B cell (primary cell): ENCODE data around the gene ARL16. TPM values are rescaled to one million over a fixed set of nuclear protein-coding genes. Genes with fewer than 3 reads are reported as not detected.

Experiments used
- ATAC-seq: fragments of 200-7000 bp; cut with Tn5 transposase; one replicate; pipeline ENCODE4 v1.10.0; 2021; ENCODE audit warnings: low read depth, mild to moderate bottlenecking, moderate number of reproducible peaks, moderate library complexity
- CTCF ChIA-PET: fragments of 350-600 bp; sonication (Branson Sonifier 250); formaldehyde crosslinking; loops from one replicate; lab custom pipeline; 2021; ENCODE audit warnings: antibody characterized with exemption, inconsistent platforms; lab: Charles Lee
- POLR2A ChIA-PET: fragments of 350-600 bp; sonication (Branson Sonifier 250); formaldehyde crosslinking; loops from one replicate; lab custom pipeline; 2021; ENCODE audit warnings: antibody characterized with exemption; lab: Charles Lee
- DNase-seq: peaks from one replicate; pipeline ENCODE4 v3.0.0; 2013
- H2AFZ ChIP-seq: 2 replicates; pipeline ENCODE4 v1.6.1; 2012; ENCODE audit warnings: mild to moderate bottlenecking, low read depth, low read length; ENCODE audit not compliant: insufficient read depth, poor library complexity, severe bottlenecking
- H3K27ac ChIP-seq, 2 donors: 1 replicate in 1 of 2; 2 replicates in 1 of 2; pipeline ENCODE4 v1.5.1; 2012 to 2013; ENCODE audit warnings: low read length in 2 of 2, mild to moderate bottlenecking in 2 of 2, moderate library complexity in 1 of 2
- H3K27me3 ChIP-seq, 4 experiments: fragments of 200-600 bp in 1 of 4; sonication (generic) in 1 of 4; replicated peaks in 1 of 4; 1 replicate in 2 of 4; 2 replicates in 2 of 4; pipeline versions ENCODE4 v1.6.1 to v1.7.0; 2013 to 2016; ENCODE audit warnings: low read length in 3 of 4, mild to moderate bottlenecking in 2 of 4, mixed read lengths in 1 of 4, moderate library complexity in 1 of 4; ENCODE audit not compliant: insufficient read depth in 4 of 4, control insufficient read depth in 3 of 4; ENCODE audit errors: control extremely low read depth in 1 of 4
- H3K36me3 ChIP-seq, 2 experiments: replicated peaks in 1 of 2; 1 replicate in 1 of 2; 2 replicates in 1 of 2; pipeline versions ENCODE4 v1.6.1 to v1.7.1; 2013; ENCODE audit warnings: low read length in 1 of 2; ENCODE audit not compliant: insufficient read depth in 2 of 2, control insufficient read depth in 1 of 2; ENCODE audit errors: control extremely low read depth in 1 of 2, extremely low read depth in 1 of 2
- H3K4me1 ChIP-seq, 2 donors: fragments of 200-600 bp in 1 of 2; sonication (generic) in 1 of 2; 1 replicate in 1 of 2; 2 replicates in 1 of 2; pipeline versions ENCODE4 v1.5.1 to v1.6.1; 2013 to 2017; ENCODE audit warnings: low read length in 2 of 2; ENCODE audit not compliant: control insufficient read depth in 2 of 2, insufficient read depth in 2 of 2
- H3K4me2 ChIP-seq: replicated peaks from 2 replicates; pipeline ENCODE3; 2012; ENCODE audit warnings: mild to moderate bottlenecking, low read depth, low read length; ENCODE audit not compliant: poor library complexity, severe bottlenecking
- H3K4me3 ChIP-seq, 5 experiments: fragments of 200-600 bp in 1 of 5; sonication (generic) in 1 of 5; 1 replicate in 3 of 5; 2 replicates in 2 of 5; pipeline versions ENCODE4 v1.5.1 to v1.7.0; 2011 to 2016; ENCODE audit warnings: low read length in 4 of 5, mild to moderate bottlenecking in 4 of 5, low read depth in 2 of 5, control low read depth in 1 of 5, moderate library complexity in 1 of 5; ENCODE audit not compliant: insufficient read depth in 1 of 5; ENCODE audit errors: control extremely low read depth in 1 of 5, extremely low read depth in 1 of 5
- H3K79me2 ChIP-seq: fragments of 200-600 bp; sonication (generic); one replicate; pipeline ENCODE4 v1.6.0; 2016; ENCODE audit warnings: low read length; ENCODE audit not compliant: control insufficient read depth, insufficient read depth
- H3K9ac ChIP-seq: fragments of 200-600 bp; sonication (generic); 2 replicates; pipeline ENCODE4 v1.6.1; 2017; ENCODE audit warnings: mild to moderate bottlenecking, low read length, moderate library complexity
- H3K9me3 ChIP-seq, 3 donors: one replicate each; pipeline versions ENCODE4 v1.6.1 to v1.7.1; 2013; ENCODE audit warnings: low read length in 2 of 3; ENCODE audit not compliant: control insufficient read depth in 2 of 3, insufficient read depth in 1 of 3; ENCODE audit errors: control extremely low read depth in 1 of 3
- H4K20me1 ChIP-seq: 2 replicates; pipeline ENCODE4 v1.6.0; 2012; ENCODE audit warnings: mild to moderate bottlenecking, low read length; ENCODE audit not compliant: insufficient read depth, control insufficient read depth, poor library complexity, severe bottlenecking
- H3K27ac Mint-ChIP-seq: one replicate; pipeline ENCODE4 v1.8.0; 2021; ENCODE audit warnings: mixed read lengths
- H3K27me3 Mint-ChIP-seq: one replicate; pipeline ENCODE4 v1.8.0; 2021; ENCODE audit warnings: mixed read lengths
- H3K4me1 Mint-ChIP-seq: one replicate; pipeline ENCODE4 v1.8.0; 2021; ENCODE audit warnings: mixed read lengths
- H3K4me3 Mint-ChIP-seq: one replicate; pipeline ENCODE4 v1.8.0; 2021; ENCODE audit warnings: mixed read lengths
- H3K9me3 Mint-ChIP-seq: one replicate; pipeline ENCODE4 v1.8.0; 2022; ENCODE audit warnings: mixed read lengths; ENCODE audit not compliant: insufficient read depth
- EZH2 ChIP-seq: IDR thresholded peaks from 2 replicates; pipeline ENCODE4 v1.6.1; 2012; ENCODE audit warnings: borderline replicate concordance, low read depth, mild to moderate bottlenecking, moderate library complexity, low read length; ENCODE audit not compliant: insufficient read depth, poor library complexity, severe bottlenecking
- WGBS: methylation state at CpG from one replicate; pipeline ENCODE4 v1.1.5; 2013; ENCODE audit warnings: missing lambda C conversion rate; ENCODE audit not compliant: insufficient coverage; 5-methylcytosine and 5-hydroxymethylcytosine counted together
- intact Hi-C: fragments of 100-400 bp; cut with micrococcal nuclease; formaldehyde crosslinking; loops from one replicate; pipeline ENCODE4 v1.10.0; 2022
- polyA plus RNA-seq: library from polyadenylated mRNA; depleted of rRNA; stranded (reverse); fragments of >200 nt; gene quantifications from 2 replicates; pipeline ENCODE4 v1.2.3, GENCODE V29; 2012
- total RNA-seq, 2 donors: library from RNA; stranded (reverse); fragments of 120-200 nt in 1 of 2; gene quantifications; 1 replicate in 1 of 2; 2 replicates in 1 of 2; pipeline versions ENCODE4 v1.2.3 to v1.2.4, GENCODE V29; 2013 to 2022
- TF ChIP-seq, protein P1 (sequence below): fragments of 200-600 bp; IDR thresholded peaks from one replicate; pipeline ENCODE4 v1.8.0; 2022; ENCODE audit warnings: antibody characterized with exemption, mild to moderate bottlenecking

The ARL16 gene
- total and polyA plus RNA-seq, 2 donors (not counting 1 experiment from before 2014, with no cell fraction given): 32.5 to 101 TPM

DNA sequence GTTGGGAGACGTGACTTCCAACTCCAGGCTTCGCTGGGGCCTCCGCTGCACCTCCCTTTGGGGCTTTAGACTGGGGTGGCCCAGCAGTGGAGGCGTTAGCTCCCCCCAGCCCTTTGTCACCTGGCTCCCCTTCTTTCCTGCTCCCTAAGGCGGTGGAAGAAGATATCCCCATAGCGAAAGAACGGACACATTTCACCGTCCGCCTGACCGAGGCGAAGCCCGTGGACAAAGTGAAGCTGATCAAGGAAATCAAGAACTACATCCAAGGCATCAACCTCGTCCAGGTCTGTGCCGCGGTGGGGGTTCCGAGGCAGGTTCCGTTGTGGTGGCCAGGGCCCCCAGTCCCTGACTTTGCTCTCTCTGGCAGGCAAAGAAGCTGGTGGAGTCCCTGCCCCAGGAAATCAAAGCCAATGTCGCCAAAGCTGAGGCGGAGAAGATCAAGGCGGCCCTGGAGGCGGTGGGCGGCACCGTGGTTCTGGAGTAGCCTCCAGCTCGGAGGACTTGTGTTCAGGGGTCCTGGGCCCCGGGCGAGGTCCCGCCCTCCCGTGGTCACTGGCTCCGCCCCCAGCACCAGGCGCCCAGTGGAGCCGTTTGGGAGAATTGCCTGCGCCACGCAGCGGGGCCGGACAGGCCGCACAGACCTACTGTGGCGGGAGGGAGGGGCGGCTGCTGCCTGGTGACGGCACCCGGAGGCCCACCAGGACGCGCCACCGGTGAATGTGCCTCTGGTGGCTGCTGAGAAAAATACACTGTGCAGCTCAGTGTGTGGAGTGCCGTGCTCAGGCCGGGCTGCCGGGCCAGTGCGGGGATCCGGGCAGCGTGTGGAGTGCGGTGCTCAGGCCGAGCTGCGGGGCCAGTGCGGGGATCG, 23.4 kb upstream of the ARL16 start:
- WGBS: 97% methylated on average over 54 of the region's 54 CpGs
- Mint-ChIP-seq H3K9me3 (no peaks in the 10 kb centered on the region), H3K4me3 (no peak overlapping the region), H3K4me1 (peaks cover 32% of the 10 kb centered on the region), H3K27ac (no peak overlapping the region), H3K27me3 (no peaks in the 10 kb centered on the region)
- ChIA-PET POLR2A (interaction anchor here (0.5 kb wide), 1 partner anchor 535 kb away, joined by 5 read pairs; no protein-coding TSS in a partner anchor), CTCF (no interaction called here)
- H3K36me3 ChIP-seq: peaks cover 0 to 10% of the 10 kb centered on the region in 2 experiments
- intact Hi-C loops: no loop called here
- peaks cover 6% of the 10 kb centered on the region for H4K20me1 ChIP-seq
- H3K79me2 ChIP-seq: peaks cover 26% of the 10 kb centered on the region
- no peaks in the 10 kb centered on the region for H3K9me3 ChIP-seq
- no peak for TF ChIP-seq EZH2
- TF ChIP-seq, protein P1, sequence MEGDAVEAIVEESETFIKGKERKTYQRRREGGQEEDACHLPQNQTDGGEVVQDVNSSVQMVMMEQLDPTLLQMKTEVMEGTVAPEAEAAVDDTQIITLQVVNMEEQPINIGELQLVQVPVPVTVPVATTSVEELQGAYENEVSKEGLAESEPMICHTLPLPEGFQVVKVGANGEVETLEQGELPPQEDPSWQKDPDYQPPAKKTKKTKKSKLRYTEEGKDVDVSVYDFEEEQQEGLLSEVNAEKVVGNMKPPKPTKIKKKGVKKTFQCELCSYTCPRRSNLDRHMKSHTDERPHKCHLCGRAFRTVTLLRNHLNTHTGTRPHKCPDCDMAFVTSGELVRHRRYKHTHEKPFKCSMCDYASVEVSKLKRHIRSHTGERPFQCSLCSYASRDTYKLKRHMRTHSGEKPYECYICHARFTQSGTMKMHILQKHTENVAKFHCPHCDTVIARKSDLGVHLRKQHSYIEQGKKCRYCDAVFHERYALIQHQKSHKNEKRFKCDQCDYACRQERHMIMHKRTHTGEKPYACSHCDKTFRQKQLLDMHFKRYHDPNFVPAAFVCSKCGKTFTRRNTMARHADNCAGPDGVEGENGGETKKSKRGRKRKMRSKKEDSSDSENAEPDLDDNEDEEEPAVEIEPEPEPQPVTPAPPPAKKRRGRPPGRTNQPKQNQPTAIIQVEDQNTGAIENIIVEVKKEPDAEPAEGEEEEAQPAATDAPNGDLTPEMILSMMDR: no peak
- no peak overlapping the region for H3K4me2 ChIP-seq
- DNase-seq (no peak), ATAC-seq (no peak)
- peaks cover 27 to 37% of the 10 kb centered on the region in 2 donors for H3K4me1 ChIP-seq
- H3K9ac ChIP-seq: no peak overlapping the region
- H2AFZ ChIP-seq: no peak overlapping the region
- no peak overlapping the region for H3K27ac ChIP-seq
- H3K4me3 ChIP-seq: no peak overlapping the region
- H3K27me3 ChIP-seq: peaks cover 0 to 3% (median 0%) of the 10 kb centered on the region in 4 experiments

DNA sequence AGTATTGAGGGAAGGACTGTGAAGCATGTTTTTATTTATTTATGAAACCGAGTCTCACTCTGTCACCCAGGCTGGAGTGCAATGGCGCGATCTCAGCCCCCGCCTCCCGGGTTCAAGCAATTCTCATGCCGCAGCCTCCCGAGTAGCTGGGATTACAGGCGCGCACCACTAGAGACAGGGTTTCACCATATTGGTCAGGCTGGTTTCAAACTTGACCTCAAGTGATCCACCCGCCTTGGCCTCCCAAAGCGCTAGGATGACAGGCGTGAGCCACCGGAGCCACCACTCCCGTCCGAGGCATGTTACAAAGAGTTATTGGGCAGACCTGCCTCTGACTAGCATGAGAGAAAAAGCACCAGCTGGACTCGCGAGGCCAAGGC, 22.6 kb upstream of the ARL16 start:
- Histone ChIP-seq H4K20me1 (peaks cover 14% of the 10 kb centered on the region), H3K4me2 (no peak overlapping the region), H3K36me3 (peaks cover 0 to 16% of the 10 kb centered on the region in 2 experiments), H3K9me3 (no peaks in the 10 kb centered on the region), H3K4me1 (peaks cover 32 to 39% of the 10 kb centered on the region in 2 donors), H3K4me3 (no peak overlapping the region), H3K27me3 (peaks cover 0 to under 1% (median 0%) of the 10 kb centered on the region in 4 experiments), H3K27ac (no peak overlapping the region), H3K9ac (no peak overlapping the region), H3K79me2 (peaks cover 33% of the 10 kb centered on the region), H2AFZ (no peak overlapping the region)
- Mint-ChIP-seq H3K27me3 (no peaks in the 10 kb centered on the region), H3K4me1 (peaks cover 36% of the 10 kb centered on the region), H3K4me3 (no peak overlapping the region), H3K27ac (no peak overlapping the region), H3K9me3 (no peaks in the 10 kb centered on the region)
- intact Hi-C loops: no loop called here
- DNase-seq (no peak), ATAC-seq (no peak)
- WGBS: 95% methylated on average over 17 of the region's 17 CpGs
- ChIA-PET POLR2A (no interaction called here), CTCF (no interaction called here)
- TF ChIP-seq, protein P1: no peak
- no peak for TF ChIP-seq EZH2
